ENCODE measurements around the gene ARHGEF7.

The ARHGEF7 gene

GRCh38 chr13:111203736-111204389 is 88.8 kb downstream of the ARHGEF7 start:
- DNase-seq = no peak

DNA sequence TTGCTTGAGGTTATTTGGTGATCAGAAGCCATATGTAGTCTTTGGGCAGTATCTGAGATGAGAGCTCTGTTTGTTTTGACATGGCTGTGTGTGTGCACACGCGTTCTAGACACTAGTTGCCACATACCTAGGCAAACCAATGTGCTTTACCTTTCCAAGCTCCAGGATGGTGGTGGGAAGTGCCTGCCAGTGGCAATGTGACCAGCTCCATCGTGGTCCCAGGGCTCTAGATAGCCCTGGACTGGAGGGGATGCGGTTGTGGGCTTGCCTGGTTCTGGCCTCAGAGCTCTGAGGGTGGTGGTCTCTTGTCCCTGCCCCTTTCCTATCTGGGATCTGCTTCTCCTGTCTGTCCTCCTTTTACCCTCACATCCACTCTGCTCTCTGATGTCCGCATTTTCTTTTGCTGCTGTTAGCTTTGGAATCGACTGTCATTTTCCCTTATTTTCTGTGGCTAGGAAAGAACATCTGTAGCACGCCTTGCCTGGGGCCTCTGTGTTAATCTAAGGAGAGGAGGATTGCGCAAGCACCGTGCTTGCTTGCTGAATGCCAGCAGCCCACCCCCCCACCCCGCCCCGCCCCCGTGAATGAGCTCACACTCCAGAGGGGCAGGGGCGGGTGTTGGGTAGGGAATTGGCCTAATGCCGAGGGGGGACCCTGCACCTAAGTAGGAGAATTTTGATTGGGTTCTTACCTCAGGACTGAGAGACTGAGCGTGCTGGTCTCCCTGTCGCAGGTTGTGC is 89.5 kb downstream of the ARHGEF7 start:
- no peak for DNase-seq

DNA sequence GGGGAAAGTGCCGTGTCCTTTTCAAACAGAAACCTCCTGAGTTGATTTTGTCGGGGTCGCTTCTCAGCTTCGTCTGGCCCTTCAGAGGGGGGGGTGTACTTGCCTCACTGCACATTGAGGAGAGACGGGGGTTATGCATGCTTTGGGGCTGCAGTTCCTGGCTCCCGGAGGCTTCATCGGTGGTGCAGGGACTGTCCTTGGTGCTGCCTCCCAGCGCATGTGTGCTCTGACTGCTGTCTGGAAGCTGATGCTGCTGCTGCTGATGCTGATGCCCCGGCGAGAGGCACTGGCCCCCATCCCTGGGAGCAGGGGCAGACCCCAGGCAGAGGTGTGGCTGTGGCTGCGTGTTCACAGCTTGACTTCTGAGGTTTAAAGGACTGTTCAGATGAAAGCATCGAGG is 91.0 kb downstream of the ARHGEF7 start:
- DNase-seq = no peak

DNA sequence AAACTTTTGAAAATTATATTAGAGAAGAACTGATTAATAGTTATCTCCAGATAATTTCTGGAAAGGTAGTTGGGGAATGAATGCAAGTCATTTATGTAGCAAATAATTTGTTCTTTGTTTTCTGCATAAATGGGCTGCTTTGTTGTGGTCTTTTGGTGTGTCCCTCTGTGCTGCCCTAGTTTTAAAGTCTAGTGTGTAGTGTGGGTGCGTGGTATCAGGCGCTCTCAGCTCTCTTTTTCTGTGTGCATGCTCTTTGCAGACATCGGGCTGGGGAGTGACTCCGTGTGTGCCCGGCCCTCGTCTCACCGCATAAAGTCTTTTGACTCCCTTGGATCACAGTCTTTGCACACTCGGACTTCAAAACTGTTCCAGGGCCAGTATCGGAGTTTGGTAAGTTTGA is 94.5 kb downstream of the ARHGEF7 start:
- no peak for DNase-seq

DNA sequence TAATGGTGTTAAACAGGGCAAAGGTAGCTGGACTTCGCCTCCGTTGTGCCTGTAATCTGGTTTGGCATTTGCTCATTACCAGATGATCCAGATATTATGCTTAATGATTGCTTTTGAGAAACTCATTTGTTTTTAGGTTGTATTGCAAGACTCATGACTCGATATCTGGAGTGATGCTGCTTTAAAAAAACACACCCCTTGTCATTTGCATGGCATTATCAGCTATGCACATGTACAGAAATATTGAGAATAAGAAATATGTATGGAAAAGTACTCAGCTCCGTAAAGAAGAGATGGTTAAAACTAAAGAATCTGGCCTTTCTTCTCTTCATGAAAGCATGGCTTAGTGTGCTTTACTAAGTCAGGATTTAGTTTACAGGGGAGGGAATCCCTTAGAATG is 95.0 kb downstream of the ARHGEF7 start:
- no peak for DNase-seq

- DNase-seq = no peak
Observed at GRCh38 chr13:111210544-111211469, 95.7 kb downstream of the ARHGEF7 start.

GRCh38 chr13:111211789-111212516 is 96.8 kb downstream of the ARHGEF7 start:
- no peak for DNase-seq

DNA sequence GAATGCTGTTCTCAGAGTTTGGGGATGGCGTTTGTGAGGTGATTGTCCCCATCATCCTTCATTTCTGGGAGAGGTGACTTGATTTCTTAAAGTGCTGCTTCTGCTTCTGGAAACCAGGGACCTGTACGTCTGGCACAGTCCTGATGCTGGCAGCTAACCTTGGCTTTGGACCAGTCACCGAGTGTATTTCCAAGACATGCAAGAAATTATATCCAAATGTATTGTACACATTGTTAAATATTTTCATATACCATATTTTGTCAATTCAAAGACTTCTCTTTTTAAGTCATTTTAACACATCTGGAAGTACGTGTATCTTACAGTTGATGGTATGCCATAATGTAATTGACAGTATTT is 97.4 kb downstream of the ARHGEF7 start:
- no peak for DNase-seq

GRCh38 chr13:111213964-111214726 is 99.0 kb downstream of the ARHGEF7 start:
- no peak for DNase-seq

GRCh38 chr13:111215081-111216047 is 100.3 kb downstream of the ARHGEF7 start:
- no peak for DNase-seq

GRCh38 chr13:111216166-111216960 is 101.3 kb downstream of the ARHGEF7 start:
- DNase-seq = peak; percentile 18

- no peak for DNase-seq
Observed at GRCh38 chr13:111217641-111218040, 102.5 kb downstream of the ARHGEF7 start.

- no peak for DNase-seq
Observed at GRCh38 chr13:111219280-111219679, 104.2 kb downstream of the ARHGEF7 start.

DNA sequence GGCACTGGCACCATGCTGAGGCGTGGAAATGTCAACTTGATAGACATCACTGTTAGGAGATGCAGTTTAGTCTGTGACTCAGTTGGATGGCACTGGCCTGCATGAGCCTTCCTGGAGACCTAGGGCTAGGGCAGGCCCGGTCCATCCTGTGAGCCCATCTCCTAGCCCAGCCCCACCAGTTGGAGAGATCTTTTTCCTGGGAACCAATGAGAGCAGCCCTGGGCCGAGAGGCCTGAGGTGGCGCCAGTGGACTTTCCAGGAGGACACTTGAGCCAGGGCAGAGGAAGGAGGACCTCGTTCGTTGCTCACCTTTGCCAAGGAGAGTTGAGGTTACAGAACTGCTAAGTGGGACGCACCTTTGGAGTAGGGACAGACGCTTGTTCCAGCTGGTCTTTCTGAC is 104.8 kb downstream of the ARHGEF7 start:
- DNase-seq = no peak

- DNase-seq = no peak
Observed at GRCh38 chr13:111225166-111225565, 110.1 kb downstream of the ARHGEF7 start.

DNA sequence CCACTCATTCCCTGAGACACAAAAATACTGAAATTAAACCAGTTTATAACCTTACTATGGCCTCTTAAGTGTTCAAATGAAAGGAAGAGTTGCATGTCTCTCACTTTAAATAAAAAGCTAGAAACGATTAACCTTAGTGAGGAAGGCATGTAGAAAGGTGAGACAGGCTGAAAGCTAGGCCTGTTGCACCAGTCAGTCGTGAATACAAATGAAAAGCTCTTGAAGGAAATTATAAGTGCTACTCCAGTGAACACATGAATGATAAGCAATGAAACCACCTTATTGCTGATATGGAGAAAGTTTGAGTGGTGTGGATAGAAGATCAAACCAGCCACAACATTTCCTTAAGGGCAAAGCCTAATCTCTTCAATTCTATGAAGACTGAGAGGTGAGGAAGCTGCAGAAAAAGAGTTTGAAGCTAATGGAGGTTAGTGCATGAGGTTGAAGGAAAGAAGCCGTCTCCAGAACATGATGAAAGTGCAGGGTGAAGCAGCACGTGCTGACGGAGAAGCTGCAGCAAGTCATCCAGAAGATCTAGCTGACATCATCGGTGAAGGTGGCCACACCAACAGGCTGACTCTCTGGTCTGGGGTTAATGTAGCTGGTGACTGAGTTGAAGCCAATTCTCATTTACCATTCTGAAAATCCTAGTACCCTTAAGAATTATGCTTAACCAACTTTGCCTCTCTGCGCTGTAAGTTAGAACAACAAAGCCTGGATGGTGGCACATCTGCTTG is 110.9 kb downstream of the ARHGEF7 start:
- DNase-seq = no peak

DNA sequence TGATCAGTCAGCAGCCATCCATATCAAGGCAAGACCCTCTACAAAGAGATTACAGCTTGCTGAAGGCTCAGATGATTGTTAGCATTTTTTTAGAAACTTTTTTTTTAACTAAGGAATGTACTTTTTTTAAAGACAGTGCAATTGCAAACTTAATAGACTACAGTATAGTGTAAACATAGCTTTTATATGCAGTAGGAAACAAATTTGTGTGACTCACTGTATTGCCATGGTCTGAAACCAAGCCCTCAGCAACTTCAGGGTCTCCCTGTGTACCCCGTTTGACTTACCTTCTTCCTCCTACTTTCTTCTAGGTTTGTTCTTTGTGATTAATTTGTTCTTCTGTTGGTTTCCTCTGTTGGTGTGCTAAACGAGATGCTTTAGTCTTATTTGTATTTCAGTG is 112.3 kb downstream of the ARHGEF7 start:
- no peak for DNase-seq

DNA sequence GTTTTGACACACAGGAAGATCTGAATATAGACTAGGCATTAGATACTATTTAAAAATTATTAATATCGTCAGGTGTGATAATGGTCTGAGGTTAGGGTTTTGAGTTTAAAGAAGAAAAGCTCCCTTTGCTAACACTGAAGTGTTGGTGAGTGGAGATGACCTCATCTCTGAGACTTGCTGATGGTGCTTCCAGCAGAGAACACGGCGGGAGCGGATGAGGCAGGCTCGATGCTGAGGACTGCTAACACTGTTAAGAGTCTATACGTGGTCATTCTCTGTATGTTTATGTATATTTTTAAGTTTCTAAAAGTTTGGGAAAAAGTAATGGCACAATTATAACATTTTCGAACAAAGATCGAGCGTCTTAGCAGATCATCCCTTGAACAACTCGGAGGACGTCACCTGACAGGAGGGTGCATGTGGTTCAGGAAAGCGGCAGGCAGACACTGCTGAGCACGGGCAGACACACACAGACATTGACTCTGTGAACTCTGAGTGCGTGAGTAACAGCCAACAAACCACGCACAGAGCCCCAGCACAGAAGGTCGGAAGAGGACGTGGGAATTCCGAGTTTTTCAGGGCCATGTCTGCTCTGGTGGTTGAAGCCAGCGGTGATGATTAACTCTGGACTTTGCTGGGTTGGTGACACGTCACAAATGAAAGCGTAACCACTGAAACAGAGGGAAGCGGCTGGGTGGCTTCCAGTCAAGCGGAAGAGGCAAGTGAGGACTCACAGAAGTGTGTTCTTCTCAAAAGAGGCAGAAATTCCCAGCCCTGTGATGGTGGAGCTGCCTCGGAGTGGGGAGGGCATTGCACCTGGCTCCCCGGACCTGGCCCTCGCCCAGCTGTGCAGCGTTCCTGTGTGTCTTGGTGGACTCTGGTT is 113.4 kb downstream of the ARHGEF7 start:
- DNase-seq = no peak

Data from activated CD4-positive, alpha-beta T cell treated with anti-CD3 and anti-CD28 coated beads, Interleukin-2, Interleukin-6, amounts not matched to agents 100 ng/mL and 50 ng/mL, durations not matched to agents 16 hours and 8 hours (primary cell).